CD8-positive, alpha-beta memory T cell (primary cell): ENCODE measurements around the gene SFTPA2. TPM values are rescaled to one million over a fixed set of nuclear protein-coding genes. Genes with fewer than 3 reads are reported as not detected.
A peak's percentile ranks its signal among the peaks of the same experiment; 100 is the strongest.
"Not testable (repeated sequence)": the region's sequence is repeated elsewhere in the genome, so short reads cannot be mapped to it uniquely, and the experiment has no call there.

Source experiments
- CTCF ChIA-PET: fragments of 350-600 bp; sonication (Branson Sonifier 250); formaldehyde crosslinking; loops from one replicate; lab custom pipeline; 2021; ENCODE audit warnings: antibody characterized with exemption; lab: Charles Lee
- POLR2A ChIA-PET: fragments of 350-600 bp; sonication (Branson Sonifier 250); formaldehyde crosslinking; loops from one replicate; lab custom pipeline; 2021; ENCODE audit warnings: antibody characterized with exemption; lab: Charles Lee
- DNase-seq, 5 donors: peaks; one replicate each; pipeline versions ENCODE4 v3.0.0 to v3.0.0-alpha.2; 2020 to 2022; ENCODE audit warnings: mixed read lengths in 1 of 5
- H3K27ac ChIP-seq: one replicate; pipeline ENCODE4 v1.7.0; 2013; ENCODE audit warnings: low read depth, mild to moderate bottlenecking, low read length, moderate library complexity
- H3K27me3 ChIP-seq: 2 replicates; pipeline ENCODE4 v1.7.0; 2013; ENCODE audit warnings: low read length, mild to moderate bottlenecking; ENCODE audit not compliant: insufficient read depth, poor library complexity, severe bottlenecking
- H3K36me3 ChIP-seq: 2 replicates; pipeline ENCODE4 v1.7.0; 2013; ENCODE audit warnings: mild to moderate bottlenecking, low read length, moderate library complexity; ENCODE audit not compliant: insufficient read depth
- H3K4me1 ChIP-seq: 2 replicates; pipeline ENCODE4 v1.7.0; 2013; ENCODE audit warnings: mild to moderate bottlenecking, low read length, moderate library complexity; ENCODE audit not compliant: insufficient read depth
- H3K4me3 ChIP-seq: 2 replicates; pipeline ENCODE4 v1.7.0; 2013; ENCODE audit warnings: mild to moderate bottlenecking, low read length
- H3K9me3 ChIP-seq: 2 replicates; pipeline ENCODE4 v1.7.0; 2013; ENCODE audit warnings: mild to moderate bottlenecking, low read length
- H3K27ac Mint-ChIP-seq, 8 donors: one replicate each; pipeline ENCODE4 v1.8.0; 2020 to 2021; ENCODE audit warnings: mixed read lengths in 8 of 8, mild to moderate bottlenecking in 6 of 8, inconsistent platforms in 3 of 8, moderate library complexity in 3 of 8
- H3K27me3 Mint-ChIP-seq, 2 donors: one replicate each; pipeline ENCODE4 v1.8.0; 2020 to 2021; ENCODE audit warnings: mixed read lengths in 2 of 2, mild to moderate bottlenecking in 1 of 2, moderate library complexity in 1 of 2
- H3K36me3 Mint-ChIP-seq, 3 donors: one replicate each; pipeline ENCODE4 v1.8.0; 2020 to 2021; ENCODE audit warnings: mixed read lengths in 3 of 3, inconsistent platforms in 1 of 3, mild to moderate bottlenecking in 1 of 3
- H3K4me1 Mint-ChIP-seq, 3 donors: one replicate each; pipeline ENCODE4 v1.8.0; 2020 to 2021; ENCODE audit warnings: mixed read lengths in 3 of 3, inconsistent platforms in 1 of 3, mild to moderate bottlenecking in 1 of 3
- H3K4me3 Mint-ChIP-seq, 7 donors: one replicate each; pipeline ENCODE4 v1.8.0; 2020 to 2021; ENCODE audit warnings: mixed read lengths in 7 of 7, mild to moderate bottlenecking in 6 of 7, moderate library complexity in 4 of 7, inconsistent platforms in 2 of 7
- H3K9me3 Mint-ChIP-seq, 5 donors: one replicate each; pipeline ENCODE4 v1.8.0; 2020 to 2022; ENCODE audit warnings: mixed read lengths in 5 of 5, mild to moderate bottlenecking in 3 of 5, moderate library complexity in 2 of 5, inconsistent platforms in 1 of 5
- polyA plus RNA-seq: library from polyadenylated mRNA; unstranded; fragments of 300-500 nt; fragmentation: Illumina TruSeq; gene quantifications from one replicate; pipeline ENCODE4 v1.2.3, GENCODE V29; 2021
- total RNA-seq, 2 experiments: library from RNA; stranded (reverse); gene quantifications; one replicate each; pipeline ENCODE4 v1.2.3, GENCODE V29; 2021

SFTPA2 gene
- total RNA-seq (not detected), polyA plus RNA-seq (not detected)

- Mint-ChIP-seq H3K36me3 (no peaks in the 10 kb centered on the region), H3K4me1 (peaks cover 5 to 8% (median 6%) of the 10 kb centered on the region in 3 donors), H3K9me3 (no peaks in the 10 kb centered on the region), H3K27ac (no peak within 1 kb of the TSS), H3K27me3 (peaks cover 5 to 10% of the 10 kb centered on the region in 2 donors), H3K4me3 (no peak within 1 kb of the TSS)
- no peak for DNase-seq
- Histone ChIP-seq H3K36me3 (no peaks in the 10 kb centered on the region), H3K4me1 (no peaks in the 10 kb centered on the region), H3K27ac (no peak within 1 kb of the TSS), H3K9me3 (no peaks in the 10 kb centered on the region), H3K27me3 (no peaks in the 10 kb centered on the region), H3K4me3 (no peak within 1 kb of the TSS)
- CTCF ChIA-PET = interaction anchor here (0.8 to 1.2 kb wide), 2 partner anchors 11 to 370 kb away, joined by 3 read pairs; no protein-coding TSS in a partner anchor
- POLR2A ChIA-PET = no interaction called here
Observed at GRCh38 chr10:79560160-79560709, at the start of gene SFTPA2. Gene SFTPA2 (minus strand): TSS chr10:79560407. CDS start chr10:79559483, 924 bp downstream.

- no peaks in the 10 kb centered on the region for H3K36me3 Mint-ChIP-seq
- no peaks in the 10 kb centered on the region for H3K27me3 ChIP-seq
- no peak overlapping the region for H3K4me3 ChIP-seq
- no peak overlapping the region for H3K27ac ChIP-seq
- peaks cover 0 to 3% of the 10 kb centered on the region in 2 donors for H3K27me3 Mint-ChIP-seq
- peak overlapping the region in 1 of 8 donors; percentile 54 for H3K27ac Mint-ChIP-seq
- ChIA-PET CTCF (no interaction called here), POLR2A (no interaction called here)
- no peaks in the 10 kb centered on the region for H3K4me1 ChIP-seq
- H3K4me3 Mint-ChIP-seq = no peak overlapping the region
- DNase-seq = peak in 3 of 5 donors; percentile 6 to 27 (median 11)
- no peaks in the 10 kb centered on the region for H3K4me1 Mint-ChIP-seq
- H3K36me3 ChIP-seq = no peaks in the 10 kb centered on the region
- H3K9me3 Mint-ChIP-seq = peaks cover 0 to 2% (median 0%) of the 10 kb centered on the region in 5 donors
- no peaks in the 10 kb centered on the region for H3K9me3 ChIP-seq
Observed at GRCh38 chr10:79608505-79609375, 48.5 kb upstream of the SFTPA2 start.

- Mint-ChIP-seq H3K4me3 (no peak overlapping the region), H3K36me3 (no peaks in the 10 kb centered on the region), H3K9me3 (peaks cover 0 to 2% (median 0%) of the 10 kb centered on the region in 5 donors), H3K4me1 (no peaks in the 10 kb centered on the region), H3K27ac (no peak overlapping the region), H3K27me3 (peaks cover 0 to 3% of the 10 kb centered on the region in 2 donors)
- H3K27me3 ChIP-seq = no peaks in the 10 kb centered on the region
- H3K36me3 ChIP-seq = no peaks in the 10 kb centered on the region
- POLR2A ChIA-PET = no interaction called here
- H3K27ac ChIP-seq = no peak overlapping the region
- CTCF ChIA-PET = no interaction called here
- no peaks in the 10 kb centered on the region for H3K4me1 ChIP-seq
- DNase-seq = no peak
- H3K4me3 ChIP-seq = no peak overlapping the region
- H3K9me3 ChIP-seq = no peaks in the 10 kb centered on the region
Observed at GRCh38 chr10:79605308-79605707, 45.1 kb upstream of the SFTPA2 start.

- Mint-ChIP-seq H3K9me3 (peaks cover 0 to 2% (median 0%) of the 10 kb centered on the region in 5 donors), H3K27me3 (peaks cover 4 to 7% of the 10 kb centered on the region in 2 donors), H3K4me1 (no peaks in the 10 kb centered on the region), H3K4me3 (no peak overlapping the region), H3K36me3 (no peaks in the 10 kb centered on the region), H3K27ac (no peak overlapping the region)
- Histone ChIP-seq H3K27me3 (no peaks in the 10 kb centered on the region), H3K4me1 (no peaks in the 10 kb centered on the region), H3K4me3 (no peak overlapping the region), H3K27ac (no peak overlapping the region), H3K9me3 (no peaks in the 10 kb centered on the region), H3K36me3 (no peaks in the 10 kb centered on the region)
- ChIA-PET CTCF (no interaction called here), POLR2A (no interaction called here)
- no peak for DNase-seq
Observed at GRCh38 chr10:79604294-79604693, 44.1 kb upstream of the SFTPA2 start.

- no peaks in the 10 kb centered on the region for H3K9me3 ChIP-seq
- H3K27ac Mint-ChIP-seq = no peak overlapping the region
- peaks cover 0 to 7% (median 2%) of the 10 kb centered on the region in 3 donors for H3K36me3 Mint-ChIP-seq
- H3K4me3 ChIP-seq = no peak overlapping the region
- no peak for DNase-seq
- H3K27me3 ChIP-seq = no peaks in the 10 kb centered on the region
- no peak overlapping the region for H3K4me3 Mint-ChIP-seq
- H3K4me1 Mint-ChIP-seq = no peaks in the 10 kb centered on the region
- H3K27me3 Mint-ChIP-seq = peaks cover 7 to 17% of the 10 kb centered on the region in 2 donors
- no peak overlapping the region for H3K27ac ChIP-seq
- no peaks in the 10 kb centered on the region for H3K4me1 ChIP-seq
- peaks cover 3 to 9% (median 4%) of the 10 kb centered on the region in 5 donors for H3K9me3 Mint-ChIP-seq
- POLR2A ChIA-PET = no interaction called here
- no peaks in the 10 kb centered on the region for H3K36me3 ChIP-seq
- CTCF ChIA-PET = no interaction called here
Observed at GRCh38 chr10:79602953-79603352, 42.7 kb upstream of the SFTPA2 start.

- CTCF ChIA-PET = no interaction called here
- peaks cover 7 to 26% of the 10 kb centered on the region in 2 donors for H3K27me3 Mint-ChIP-seq
Observed at GRCh38 chr10:79601939-79602338, 41.7 kb upstream of the SFTPA2 start.

GRCh38 chr10:79599644-79600043 is 39.4 kb upstream of the SFTPA2 start:
- H3K4me1 Mint-ChIP-seq, H3K9me3 ChIP-seq, H3K27ac Mint-ChIP-seq, H3K4me3 ChIP-seq, POLR2A ChIA-PET, H3K36me3 ChIP-seq, H3K27me3 ChIP-seq, CTCF ChIA-PET, H3K27ac ChIP-seq, H3K4me1 ChIP-seq, H3K4me3 Mint-ChIP-seq, DNase-seq: not testable (repeated sequence)
- peaks cover 13 to 22% (median 15%) of the 10 kb centered on the region in 5 donors for H3K9me3 Mint-ChIP-seq
- H3K27me3 Mint-ChIP-seq = peaks cover 11 to 39% of the 10 kb centered on the region in 2 donors
- peaks cover 0 to 17% (median 4%) of the 10 kb centered on the region in 3 donors for H3K36me3 Mint-ChIP-seq

More at GRCh38 chr10:79601939-79602338, 41.7 kb upstream of the SFTPA2 start:
- DNase-seq = no peak
- no peaks in the 10 kb centered on the region for H3K27me3 ChIP-seq
- H3K27ac Mint-ChIP-seq = no peak overlapping the region
- peaks cover 9 to 18% (median 13%) of the 10 kb centered on the region in 5 donors for H3K9me3 Mint-ChIP-seq
- no peak overlapping the region for H3K4me3 ChIP-seq
- H3K36me3 ChIP-seq = no peaks in the 10 kb centered on the region
- POLR2A ChIA-PET = no interaction called here
- H3K27ac ChIP-seq = no peak overlapping the region
- H3K4me3 Mint-ChIP-seq = no peak overlapping the region
- peaks cover 0 to 17% (median 2%) of the 10 kb centered on the region in 3 donors for H3K36me3 Mint-ChIP-seq
- no peaks in the 10 kb centered on the region for H3K9me3 ChIP-seq
- no peaks in the 10 kb centered on the region for H3K4me1 Mint-ChIP-seq
- no peaks in the 10 kb centered on the region for H3K4me1 ChIP-seq

GRCh38 chr10:79595510-79595909 is 35.3 kb upstream of the SFTPA2 start:
- H3K9me3 Mint-ChIP-seq = peaks cover 13 to 24% (median 15%) of the 10 kb centered on the region in 5 donors
- H3K27ac Mint-ChIP-seq = no peak overlapping the region
- no peaks in the 10 kb centered on the region for H3K4me1 Mint-ChIP-seq
- Histone ChIP-seq H3K4me3 (no peak overlapping the region), H3K36me3 (no peaks in the 10 kb centered on the region), H3K27ac (no peak overlapping the region), H3K9me3 (no peaks in the 10 kb centered on the region), H3K4me1 (no peaks in the 10 kb centered on the region), H3K27me3 (no peaks in the 10 kb centered on the region)
- H3K36me3 Mint-ChIP-seq = peaks cover 0 to 17% (median 4%) of the 10 kb centered on the region in 3 donors
- H3K27me3 Mint-ChIP-seq = peaks cover 21 to 63% of the 10 kb centered on the region in 2 donors
- CTCF ChIA-PET = no interaction called here
- DNase-seq = no peak
- POLR2A ChIA-PET = no interaction called here
- no peak overlapping the region for H3K4me3 Mint-ChIP-seq
